Activated CD4-positive, alpha-beta T cell treated with anti-CD3 and anti-CD28 coated beads for 48 hours (primary cell): Measurements from ENCODE around the gene NNAT.
A peak's percentile ranks its signal among the peaks of the same experiment; 100 is the strongest.
"Not testable (repeated sequence)": the region's sequence is repeated elsewhere in the genome, so short reads cannot be mapped to it uniquely, and the experiment has no call there.

Experiments used
- DNase-seq: peaks from one replicate; pipeline ENCODE4 v3.0.0-alpha.2; 2020

NNAT gene

GRCh38 chr20:37524859-37525708 lies 4.0 kb downstream of the NNAT start:
- DNase-seq = peak; percentile 44

- no peak for DNase-seq
These were observed 4.8 kb downstream of the NNAT start for GRCh38 chr20:37525810-37526209.

GRCh38 chr20:37526238-37526838 lies 5.3 kb downstream of the NNAT start:
- no peak for DNase-seq

- DNase-seq = no peak
These were observed 6.0 kb downstream of the NNAT start for GRCh38 chr20:37526839-37527637.

- DNase-seq = peak; percentile 93
These were observed 6.8 kb downstream of the NNAT start, which contains the start of gene BLCAP for GRCh38 chr20:37527638-37528445. Gene BLCAP (minus strand): TSS chr20:37527876. CDS start chr20:37519174, 8,702 bp downstream.

- DNase-seq = peak; percentile 31
These were observed 7.6 kb downstream of the NNAT start for GRCh38 chr20:37528446-37529213.

GRCh38 chr20:37529214-37529967 lies 8.3 kb downstream of the NNAT start:
- DNase-seq = no peak

GRCh38 chr20:37529968-37530600 lies 9.0 kb downstream of the NNAT start:
- no peak for DNase-seq

GRCh38 chr20:37530696-37531095 lies 9.6 kb downstream of the NNAT start:
- DNase-seq = no peak

GRCh38 chr20:37531856-37532255 lies 10.8 kb downstream of the NNAT start:
- no peak for DNase-seq

GRCh38 chr20:37533154-37533715 lies 12.2 kb downstream of the NNAT start:
- DNase-seq = no peak

- peak; percentile 45 for DNase-seq
These were observed 13.5 kb downstream of the NNAT start for GRCh38 chr20:37534401-37535157.

- no peak for DNase-seq
These were observed 14.5 kb downstream of the NNAT start for GRCh38 chr20:37535443-37536132.

GRCh38 chr20:37537505-37537904 lies 16.5 kb downstream of the NNAT start:
- no peak for DNase-seq

GRCh38 chr20:37538003-37538402 lies 17.0 kb downstream of the NNAT start:
- no peak for DNase-seq

GRCh38 chr20:37539424-37539823 lies 18.4 kb downstream of the NNAT start:
- DNase-seq = no peak

GRCh38 chr20:37540001-37540400 lies 19.0 kb downstream of the NNAT start:
- DNase-seq = no peak

- DNase-seq = not testable (repeated sequence)
These were observed 19.8 kb downstream of the NNAT start for GRCh38 chr20:37540838-37541237.

- no peak for DNase-seq
These were observed 20.3 kb downstream of the NNAT start for GRCh38 chr20:37541326-37541725.
